GM21515 (cell line): Measurements from ENCODE around the gene AFDN.
A peak's percentile ranks its signal among the peaks of the same experiment; 100 is the strongest.

ENCODE experiments used
- ATAC-seq: cut with Tn5 transposase; IDR thresholded peaks from one replicate; pipeline ENCODE4 v1.9.1; 2021; ENCODE audit not compliant: unreplicated experiment

Gene AFDN

GRCh38 chr6:167826896-167827582 lies at the start of gene AFDN:
TSS of gene AFDN (plus strand) at chr6:167826911. CDS start at chr6:167827133, 222 bp downstream.
- ATAC-seq, result peak; percentile 38

- no peak for ATAC-seq
Observed at GRCh38 chr6:167778497-167779128, 48.1 kb upstream of the AFDN start.

- ATAC-seq, result no peak
Observed at GRCh38 chr6:167779129-167779992, 47.4 kb upstream of the AFDN start.

GRCh38 chr6:167779993-167780655 lies 46.6 kb upstream of the AFDN start:
- no peak for ATAC-seq

- no peak for ATAC-seq
Observed at GRCh38 chr6:167781066-167781767, 45.5 kb upstream of the AFDN start.

- no peak for ATAC-seq
Observed at GRCh38 chr6:167781868-167782267, 44.8 kb upstream of the AFDN start.

- ATAC-seq, result no peak
Observed at GRCh38 chr6:167782698-167783517, 43.8 kb upstream of the AFDN start.

- no peak for ATAC-seq
Observed at GRCh38 chr6:167786853-167787675, 39.6 kb upstream of the AFDN start.

GRCh38 chr6:167787896-167788562 lies 38.7 kb upstream of the AFDN start:
- ATAC-seq, result no peak

- ATAC-seq, result no peak
Observed at GRCh38 chr6:167788563-167788903, 38.2 kb upstream of the AFDN start.

- no peak for ATAC-seq
Observed at GRCh38 chr6:167789358-167789757, 37.4 kb upstream of the AFDN start.

GRCh38 chr6:167791091-167791779 lies 35.5 kb upstream of the AFDN start:
- no peak for ATAC-seq

GRCh38 chr6:167791780-167792478 lies 34.8 kb upstream of the AFDN start:
- no peak for ATAC-seq

- no peak for ATAC-seq
Observed at GRCh38 chr6:167793421-167793820, 33.3 kb upstream of the AFDN start.

GRCh38 chr6:167794161-167795157 lies 32.3 kb upstream of the AFDN start:
- no peak for ATAC-seq

GRCh38 chr6:167795321-167795811 lies 31.3 kb upstream of the AFDN start:
- no peak for ATAC-seq
